HFF-Myc (cell line): ENCODE results near the gene DDHD1.

Experiments used
- DNase-seq: peaks from one replicate; pipeline ENCODE4 v3.0.0-alpha.2; 2011; ENCODE audit warnings: low read depth; ENCODE audit errors: extremely low read depth
- H3K4me3 ChIP-seq: replicated peaks from 2 replicates; pipeline ENCODE4 v1.5.1; 2011; ENCODE audit warnings: low read depth, mild to moderate bottlenecking, control low read depth, low read length
- CTCF ChIP-seq: IDR thresholded peaks from 2 replicates; pipeline ENCODE4 v1.5.1; 2012; ENCODE audit warnings: mild to moderate bottlenecking, low read depth, low read length, control low read depth; ENCODE audit errors: missing control alignments

The DDHD1 gene

GRCh38 chr14:53001787-53002378 lies 151.2 kb downstream of the DDHD1 start:
- no peak for TF ChIP-seq CTCF
- DNase-seq, result no peak
- no peak overlapping the region for H3K4me3 ChIP-seq

- no peak for DNase-seq
- no peak for TF ChIP-seq CTCF
- H3K4me3 ChIP-seq, result no peak overlapping the region
Observed at GRCh38 chr14:52998376-52999015, 154.6 kb downstream of the DDHD1 start.

- no peak overlapping the region for H3K4me3 ChIP-seq
- DNase-seq, result no peak
- no peak for TF ChIP-seq CTCF
Observed at GRCh38 chr14:52996493-52996892, 156.6 kb downstream of the DDHD1 start.

- no peak overlapping the region for H3K4me3 ChIP-seq
- DNase-seq, result no peak
- no peak for TF ChIP-seq CTCF
Observed at GRCh38 chr14:52995998-52996397, 157.1 kb downstream of the DDHD1 start.

GRCh38 chr14:52992236-52992870 lies 160.8 kb downstream of the DDHD1 start:
- no peak for DNase-seq
- no peak overlapping the region for H3K4me3 ChIP-seq
- no peak for TF ChIP-seq CTCF

GRCh38 chr14:52988139-52988538 lies 165.0 kb downstream of the DDHD1 start:
- no peak overlapping the region for H3K4me3 ChIP-seq
- no peak for DNase-seq
- no peak for TF ChIP-seq CTCF

DNA sequence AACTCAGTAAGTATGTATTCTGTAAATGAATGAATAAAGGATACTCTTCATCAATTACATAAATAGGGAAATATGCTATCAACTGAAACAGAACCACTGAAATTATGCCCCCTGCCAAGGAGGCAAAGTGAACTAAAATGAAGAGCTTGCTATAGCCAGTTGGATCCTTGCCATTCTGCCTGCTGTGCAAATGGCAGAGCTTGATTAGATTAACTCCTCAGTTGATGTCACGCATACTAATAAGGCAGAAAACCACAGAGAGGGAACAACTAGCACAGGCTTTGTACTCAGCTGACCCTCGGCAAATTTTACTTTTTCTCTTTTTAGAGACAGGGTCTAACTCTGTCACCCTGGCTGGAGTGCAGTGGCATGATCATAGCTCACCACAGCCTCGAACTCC lies 165.6 kb downstream of the DDHD1 start:
- TF ChIP-seq CTCF, result no peak
- H3K4me3 ChIP-seq, result no peak overlapping the region
- no peak for DNase-seq
